ENCODE results near the gene CSH1.
"Not testable (repeated sequence)": the region's sequence is repeated elsewhere in the genome, so short reads cannot be mapped to it uniquely, and the experiment has no call there.

The CSH1 gene

GRCh38 chr17:63871646-63872365 is 24.6 kb downstream of the CSH1 start:
- in situ Hi-C loops (cut with HindIII; ENCODE audit: low pct_ligation_motif_present, low sequenced_read_pairs); DNase-seq: not testable (repeated sequence)

GRCh38 chr17:63870292-63870665 is 26.1 kb downstream of the CSH1 start:
- H3K27ac ChIP-seq; DNase-seq; H3K4me3 ChIP-seq (ENCODE audit: low read depth, low read length); H3K36me3 ChIP-seq (replicated peaks); in situ Hi-C loops (cut with HindIII; ENCODE audit: low pct_ligation_motif_present, low sequenced_read_pairs); H3K27me3 ChIP-seq (replicated peaks): not testable (repeated sequence)

More at GRCh38 chr17:63871646-63872365, 24.6 kb downstream of the CSH1 start:
- not testable (repeated sequence) for H3K36me3 ChIP-seq (replicated peaks); H3K27me3 ChIP-seq (replicated peaks); H3K4me3 ChIP-seq (ENCODE audit: low read depth, low read length); H3K27ac ChIP-seq

- in situ Hi-C loops (cut with HindIII; ENCODE audit: low pct_ligation_motif_present, low sequenced_read_pairs); DNase-seq; H3K27me3 ChIP-seq (replicated peaks); H3K27ac ChIP-seq; H3K36me3 ChIP-seq (replicated peaks); H3K4me3 ChIP-seq (ENCODE audit: low read depth, low read length): not testable (repeated sequence)
- TF ChIP-seq CTCF (IDR thresholded peaks at IDR 0.05; ENCODE audit: low read depth, low read length, missing control alignments): peak; percentile 38
Measured at GRCh38 chr17:63869491-63870291, 26.7 kb downstream of the CSH1 start.

- in situ Hi-C loops (cut with HindIII; ENCODE audit: low pct_ligation_motif_present, low sequenced_read_pairs): not testable (repeated sequence)
Measured at GRCh38 chr17:63866625-63867024, 29.7 kb downstream of the CSH1 start.

GRCh38 chr17:63859257-63859656 is 37.1 kb downstream of the CSH1 start:
- H3K4me3 ChIP-seq (ENCODE audit: low read depth, low read length): no peak overlapping the region
- in situ Hi-C loops (cut with HindIII; ENCODE audit: low pct_ligation_motif_present, low sequenced_read_pairs): no loop called here
- H3K27me3 ChIP-seq (replicated peaks): no peaks in the 10 kb centered on the region
- DNase-seq: no peak
- H3K27ac ChIP-seq: no peak overlapping the region
- H3K36me3 ChIP-seq (replicated peaks): no peaks in the 10 kb centered on the region
- no peak for TF ChIP-seq CTCF (IDR thresholded peaks at IDR 0.05; ENCODE audit: low read depth, low read length, missing control alignments)

More at GRCh38 chr17:63866625-63867024, 29.7 kb downstream of the CSH1 start:
- H3K27ac ChIP-seq; H3K36me3 ChIP-seq (replicated peaks); H3K27me3 ChIP-seq (replicated peaks); H3K4me3 ChIP-seq (ENCODE audit: low read depth, low read length); DNase-seq: not testable (repeated sequence)
- TF ChIP-seq CTCF (IDR thresholded peaks at IDR 0.05; ENCODE audit: low read depth, low read length, missing control alignments): peak; percentile 38

- H3K36me3 ChIP-seq (replicated peaks); H3K27ac ChIP-seq; in situ Hi-C loops (cut with HindIII; ENCODE audit: low pct_ligation_motif_present, low sequenced_read_pairs); H3K27me3 ChIP-seq (replicated peaks); DNase-seq; H3K4me3 ChIP-seq (ENCODE audit: low read depth, low read length): not testable (repeated sequence)
Measured at GRCh38 chr17:63856425-63856824, 39.9 kb downstream of the CSH1 start.

- Histone ChIP-seq H3K27ac (no peak overlapping the region), H3K4me3 (ENCODE audit: low read depth, low read length) (no peak overlapping the region), H3K36me3 (replicated peaks) (no peaks in the 10 kb centered on the region), H3K27me3 (replicated peaks) (no peaks in the 10 kb centered on the region)
- no peak for TF ChIP-seq CTCF (IDR thresholded peaks at IDR 0.05; ENCODE audit: low read depth, low read length, missing control alignments)
- no peak for DNase-seq
- in situ Hi-C loops (cut with HindIII; ENCODE audit: low pct_ligation_motif_present, low sequenced_read_pairs): no loop called here
Measured at GRCh38 chr17:63855185-63855584, 41.2 kb downstream of the CSH1 start.

Measured in brain microvascular endothelial cell (primary cell).